Raji (cell line): Measurements from ENCODE around the gene ASMTL.

Experiments used
- POLR2A ChIP-seq: IDR thresholded peaks from 2 replicates; pipeline ENCODE4 v1.6.1; 2011; ENCODE audit warnings: low read depth, low read length, control low read depth; ENCODE audit not compliant: insufficient read depth

Gene ASMTL

GRCh38 chrX:1443496-1444075, 9.1 kb downstream of the ASMTL start:
- no peak for TF ChIP-seq POLR2A

GRCh38 chrX:1442724-1443367, 9.9 kb downstream of the ASMTL start:
- no peak for TF ChIP-seq POLR2A

- TF ChIP-seq POLR2A, result no peak
Measured at GRCh38 chrX:1442016-1442665, 10.6 kb downstream of the ASMTL start.

- TF ChIP-seq POLR2A, result no peak
Measured at GRCh38 chrX:1440506-1440905, 12.2 kb downstream of the ASMTL start.

- no peak for TF ChIP-seq POLR2A
Measured at GRCh38 chrX:1435241-1435895, 17.3 kb downstream of the ASMTL start.

- no peak for TF ChIP-seq POLR2A
Measured at GRCh38 chrX:1434871-1435240, 17.9 kb downstream of the ASMTL start.

- TF ChIP-seq POLR2A, result no peak
Measured at GRCh38 chrX:1433646-1434357, 18.9 kb downstream of the ASMTL start.

- no peak for TF ChIP-seq POLR2A
Measured at GRCh38 chrX:1430451-1430850, 22.3 kb downstream of the ASMTL start.

- no peak for TF ChIP-seq POLR2A
Measured at GRCh38 chrX:1427756-1428155, 25.0 kb downstream of the ASMTL start.

GRCh38 chrX:1425381-1425780, 27.3 kb downstream of the ASMTL start:
- no peak for TF ChIP-seq POLR2A

GRCh38 chrX:1424147-1424851, 28.4 kb downstream of the ASMTL start:
- no peak for TF ChIP-seq POLR2A

- TF ChIP-seq POLR2A, result peak; percentile 41; the same call in 1 of the 2 replicates
Measured at GRCh38 chrX:1423215-1423614, 29.5 kb downstream of the ASMTL start.

- 0 out of 2 replicates have a peak, but pooled peaks have one; percentile 20 for TF ChIP-seq POLR2A
Measured at GRCh38 chrX:1422135-1422465, 30.6 kb downstream of the ASMTL start.

- TF ChIP-seq POLR2A, result peak; percentile 35; the same call in 1 of the 2 replicates
Measured at GRCh38 chrX:1421433-1422134, 31.1 kb downstream of the ASMTL start.
